ENCODE results near the gene PCDHGA1.

- no peak for TF ChIP-seq POLR2A (IDR thresholded peaks at IDR 0.05)
- TF ChIP-seq, protein P1, sequence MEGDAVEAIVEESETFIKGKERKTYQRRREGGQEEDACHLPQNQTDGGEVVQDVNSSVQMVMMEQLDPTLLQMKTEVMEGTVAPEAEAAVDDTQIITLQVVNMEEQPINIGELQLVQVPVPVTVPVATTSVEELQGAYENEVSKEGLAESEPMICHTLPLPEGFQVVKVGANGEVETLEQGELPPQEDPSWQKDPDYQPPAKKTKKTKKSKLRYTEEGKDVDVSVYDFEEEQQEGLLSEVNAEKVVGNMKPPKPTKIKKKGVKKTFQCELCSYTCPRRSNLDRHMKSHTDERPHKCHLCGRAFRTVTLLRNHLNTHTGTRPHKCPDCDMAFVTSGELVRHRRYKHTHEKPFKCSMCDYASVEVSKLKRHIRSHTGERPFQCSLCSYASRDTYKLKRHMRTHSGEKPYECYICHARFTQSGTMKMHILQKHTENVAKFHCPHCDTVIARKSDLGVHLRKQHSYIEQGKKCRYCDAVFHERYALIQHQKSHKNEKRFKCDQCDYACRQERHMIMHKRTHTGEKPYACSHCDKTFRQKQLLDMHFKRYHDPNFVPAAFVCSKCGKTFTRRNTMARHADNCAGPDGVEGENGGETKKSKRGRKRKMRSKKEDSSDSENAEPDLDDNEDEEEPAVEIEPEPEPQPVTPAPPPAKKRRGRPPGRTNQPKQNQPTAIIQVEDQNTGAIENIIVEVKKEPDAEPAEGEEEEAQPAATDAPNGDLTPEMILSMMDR (IDR thresholded peaks at IDR 0.05) = no peak
These were observed 73.1 kb downstream of the PCDHGA1 start for GRCh38 chr5:141403387-141403786.

All from right lobe of liver (tissue), 4 donors.